Measurements from ENCODE around the gene DNAJC8.

The DNAJC8 gene

DNA sequence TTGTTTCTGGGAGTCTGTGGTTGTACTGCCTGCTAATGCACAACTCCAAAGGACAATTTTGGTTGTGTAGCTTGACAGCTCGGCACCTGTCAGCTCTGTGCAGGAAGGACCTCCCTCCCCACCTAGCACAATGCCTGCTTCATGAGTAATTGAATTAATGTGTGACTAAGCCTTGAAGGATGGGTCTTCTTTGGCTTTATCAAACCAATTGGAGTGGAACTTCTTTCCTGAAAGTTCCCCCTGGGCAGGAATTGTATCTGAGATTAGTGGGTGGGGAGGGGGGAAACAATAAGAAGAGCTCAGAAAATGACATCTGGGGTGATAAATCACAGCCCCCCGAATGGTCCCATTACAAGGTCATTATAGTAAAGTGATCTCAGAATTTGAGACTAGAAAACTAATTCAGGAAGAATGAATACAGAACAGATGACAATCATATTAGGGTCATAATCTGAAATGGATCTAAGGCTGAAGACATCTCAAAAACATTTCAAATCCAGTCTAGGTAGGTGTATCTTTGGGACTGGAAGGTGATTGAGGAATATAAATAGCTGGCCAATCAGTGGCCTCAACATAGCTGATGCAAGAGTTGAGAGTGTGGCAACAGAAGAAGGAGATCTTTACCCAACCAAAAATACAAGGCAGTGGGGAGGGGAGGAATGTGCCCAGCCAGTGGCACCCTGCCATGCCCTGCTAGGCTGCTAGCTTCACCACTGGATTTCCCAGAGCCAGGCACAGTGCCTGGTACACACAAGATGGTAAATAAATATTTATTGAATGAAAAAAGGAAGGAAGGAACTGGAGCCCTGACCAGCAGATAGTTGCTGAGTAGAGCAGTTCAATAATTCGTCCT, 16.4 kb upstream of the DNAJC8 start:
- DNase-seq, result peak; percentile 78

DNA sequence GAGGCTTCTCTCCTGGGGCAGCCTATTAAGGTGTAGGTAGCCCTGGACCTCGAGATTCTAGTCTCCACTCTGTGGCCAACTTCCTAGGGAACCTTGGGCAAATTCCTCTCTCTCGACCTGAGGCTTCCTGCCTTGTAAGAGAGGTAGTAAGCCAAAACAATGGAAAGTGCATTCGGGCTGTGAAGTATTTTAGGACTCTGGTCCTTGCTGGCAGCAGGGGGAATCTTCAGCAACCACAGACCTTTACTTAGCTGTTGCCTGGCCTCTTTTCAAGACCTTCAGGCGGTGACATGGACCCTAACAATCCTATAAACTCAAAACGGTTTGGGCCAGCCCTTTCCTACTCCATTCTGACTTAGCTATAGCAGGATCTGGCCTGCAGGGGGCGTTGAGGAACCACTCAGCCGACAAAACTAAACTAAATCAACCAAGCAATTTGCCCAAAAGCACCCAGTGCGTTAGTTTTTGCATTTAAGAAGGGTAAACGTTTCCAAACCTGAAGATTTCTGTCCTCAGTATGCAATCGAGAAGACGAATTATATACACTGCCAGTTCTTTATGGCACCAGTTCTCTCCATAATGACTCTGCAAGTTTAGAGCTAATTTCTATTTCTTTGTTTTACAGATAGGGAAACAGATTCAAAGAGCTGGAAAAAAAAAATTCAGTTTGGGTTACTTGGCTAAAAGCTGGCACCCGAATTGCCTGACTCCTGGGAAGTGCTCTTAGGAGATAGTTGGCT, 15.6 kb upstream of the DNAJC8 start:
- DNase-seq, result peak; percentile 78

DNA sequence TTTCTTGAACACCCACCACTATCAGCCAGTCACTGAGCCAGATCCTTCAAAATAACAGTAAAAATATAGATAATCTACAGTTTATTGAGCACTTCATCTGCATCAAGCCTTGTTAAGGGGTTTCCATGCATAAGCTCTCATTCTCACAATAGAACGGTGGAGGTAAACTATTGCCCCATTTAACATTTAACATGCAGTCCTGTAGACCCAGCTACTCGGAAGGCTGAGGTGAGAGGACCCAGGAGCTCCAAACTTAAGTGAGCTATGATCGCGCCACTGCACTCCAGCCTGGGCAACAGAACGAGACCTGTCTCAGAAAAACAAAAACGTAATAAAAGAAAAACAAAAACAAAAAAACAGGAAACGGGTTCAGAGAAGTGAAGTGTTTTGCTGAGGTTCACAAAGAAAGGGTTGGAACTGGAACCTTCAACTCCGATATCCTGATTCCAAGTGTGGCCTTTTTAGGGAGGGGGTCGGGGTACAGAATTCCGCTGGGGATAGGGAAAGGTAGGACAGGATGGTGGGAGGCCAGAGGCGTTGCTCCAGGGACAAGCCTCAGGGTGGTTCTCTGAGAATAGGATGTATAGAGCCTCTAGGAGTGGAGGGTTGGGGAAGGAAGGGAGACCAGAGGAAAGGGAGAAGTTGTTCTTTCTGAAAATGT, 14.9 kb upstream of the DNAJC8 start:
- no peak for DNase-seq

DNA sequence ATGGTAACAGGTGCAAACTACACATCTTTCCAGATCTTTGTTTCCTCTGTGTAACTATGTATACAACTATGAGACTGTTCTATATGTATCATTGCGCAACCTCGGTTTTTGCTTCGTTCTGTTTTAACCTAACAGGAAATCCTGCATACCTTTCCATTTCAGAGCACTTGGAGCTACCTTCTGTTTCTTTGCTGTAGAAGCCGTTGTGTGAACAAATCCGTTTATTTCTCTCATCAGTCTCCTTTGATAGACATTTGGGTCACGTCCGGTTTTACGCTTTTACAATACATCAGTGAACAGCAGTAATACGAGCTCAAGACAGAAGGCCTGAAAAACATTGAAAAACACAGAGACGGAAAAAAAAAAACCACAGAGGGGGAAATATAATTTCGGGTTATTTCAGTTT, 13.6 kb upstream of the DNAJC8 start:
- DNase-seq, result no peak

DNA sequence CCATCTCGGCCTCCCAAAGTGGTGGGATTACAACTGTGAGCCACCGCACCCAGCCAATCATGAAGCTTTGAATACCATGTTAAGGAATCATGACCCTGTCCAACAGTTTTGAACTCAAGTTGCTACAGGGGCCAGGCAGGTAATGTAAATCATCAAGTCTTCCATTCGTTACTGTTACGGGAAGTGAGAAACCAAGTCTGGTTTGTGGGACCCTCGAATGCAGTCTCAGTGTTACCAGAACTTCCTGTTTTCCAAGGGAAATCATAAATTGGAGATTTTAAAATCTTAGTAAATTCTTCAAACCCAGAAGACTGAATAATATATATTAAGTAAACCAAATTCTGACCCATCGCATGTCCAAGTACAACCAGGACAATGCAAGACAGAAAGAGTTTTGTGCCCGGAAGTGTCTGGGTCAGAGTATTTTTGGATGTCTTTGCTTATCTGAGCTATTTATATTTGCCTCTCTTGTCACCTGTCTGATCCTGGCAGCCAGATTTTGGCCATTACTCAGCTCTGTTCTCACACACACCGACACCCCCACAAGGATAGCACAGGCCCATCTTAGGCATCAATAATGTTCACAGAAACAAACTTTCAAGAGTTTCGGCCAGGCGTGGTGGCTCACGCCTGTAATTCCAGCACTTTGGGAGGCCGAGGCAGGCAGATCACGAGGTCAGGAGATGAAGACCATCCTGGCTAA, 11.9 kb upstream of the DNAJC8 start:
- DNase-seq, result no peak

DNA sequence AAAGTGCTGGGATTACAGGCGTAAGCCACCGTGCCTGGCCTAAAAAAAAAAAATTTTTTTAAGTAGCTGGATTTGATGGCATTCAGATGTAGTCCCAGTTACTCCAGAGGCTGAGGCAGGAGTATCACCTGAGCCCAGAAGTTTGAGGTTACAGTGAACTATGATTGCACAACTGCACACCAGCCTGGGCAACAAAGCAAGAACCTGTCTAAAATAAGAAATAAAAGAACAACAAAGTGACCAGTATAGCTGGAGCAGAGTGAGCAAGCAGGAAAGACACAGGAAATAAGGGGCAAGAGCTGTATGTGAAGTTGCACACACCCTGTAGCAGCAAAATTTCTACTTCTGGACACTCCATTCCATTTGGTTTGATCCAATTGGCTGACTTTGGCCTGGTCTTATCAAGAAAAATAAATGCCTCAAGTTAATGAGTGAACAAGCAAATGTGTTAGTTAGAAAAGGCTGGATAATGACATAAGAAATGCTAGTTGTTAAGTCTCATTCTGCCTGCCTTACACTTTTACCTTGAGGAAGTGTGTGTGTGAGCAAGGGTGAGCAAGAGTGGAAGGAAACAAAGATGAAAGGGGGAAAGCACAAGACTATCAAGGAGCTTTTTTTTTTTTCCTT, 11.0 kb upstream of the DNAJC8 start:
- no peak for DNase-seq

DNA sequence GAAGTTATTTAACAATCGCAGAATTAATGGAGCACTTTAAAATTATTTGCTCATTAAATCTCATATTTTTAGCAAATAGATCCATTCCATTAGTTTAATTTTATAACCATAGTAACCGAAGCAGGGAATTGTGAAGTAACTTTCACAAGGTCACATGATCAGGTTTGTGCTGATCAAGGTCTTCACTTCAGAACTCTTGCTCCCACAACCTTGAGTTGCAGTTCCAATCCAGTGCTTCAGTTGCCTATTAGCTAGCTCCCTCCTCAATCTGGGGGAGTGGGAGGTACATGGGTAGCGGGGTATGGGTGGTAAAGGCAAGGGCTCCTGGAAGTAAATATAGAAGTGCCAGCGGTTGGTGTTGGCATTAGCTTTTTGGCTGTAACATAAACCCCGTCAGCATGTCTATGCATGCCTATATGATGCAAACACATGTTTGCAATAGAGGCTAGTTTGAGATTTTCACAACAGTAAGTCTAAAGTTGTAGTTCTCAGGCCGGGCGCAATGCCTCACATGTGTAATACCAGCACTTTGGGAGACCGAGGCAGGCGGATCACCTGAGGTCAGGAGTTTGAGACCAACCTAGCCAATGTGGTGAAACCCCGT, 8.9 kb upstream of the DNAJC8 start:
- DNase-seq, result no peak

DNA sequence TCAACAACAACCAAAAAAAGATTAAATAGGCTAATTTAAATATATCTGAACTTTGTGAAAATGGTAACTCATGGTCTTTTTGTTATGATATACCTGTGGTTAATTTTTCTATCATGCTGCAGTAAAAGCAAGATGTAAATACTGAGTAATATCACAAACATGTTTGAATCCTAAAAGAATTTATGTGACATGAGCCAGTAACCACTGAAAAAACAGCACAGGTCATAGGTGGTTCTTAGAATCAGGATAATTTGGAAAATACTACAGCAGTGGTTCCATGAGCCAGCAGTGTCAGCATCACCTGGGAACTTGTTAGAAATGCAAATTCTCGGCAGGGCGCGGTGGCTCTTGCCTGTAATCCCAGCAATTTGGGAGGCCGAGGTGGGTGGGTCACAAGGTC, 7.2 kb upstream of the DNAJC8 start:
- DNase-seq, result no peak

DNA sequence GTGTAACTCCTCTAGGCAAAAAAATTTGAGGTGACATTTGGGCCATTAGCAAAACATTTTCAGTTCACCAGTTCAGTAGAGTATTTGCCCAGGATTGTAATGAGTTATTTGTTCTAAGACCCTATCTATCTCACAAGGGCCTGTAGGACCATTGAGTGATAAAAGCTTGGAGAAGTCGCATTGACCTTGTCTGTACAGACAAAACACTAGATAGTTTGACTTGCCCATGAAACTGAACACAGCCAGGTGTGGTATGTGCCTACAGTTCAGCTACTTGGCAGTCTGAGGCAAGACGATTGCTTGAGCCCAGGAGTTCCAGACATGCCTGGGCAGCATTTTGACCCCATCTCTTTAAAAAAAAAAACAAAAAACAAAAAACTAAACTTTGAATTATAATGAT, 6.2 kb upstream of the DNAJC8 start:
- DNase-seq, result no peak

DNA sequence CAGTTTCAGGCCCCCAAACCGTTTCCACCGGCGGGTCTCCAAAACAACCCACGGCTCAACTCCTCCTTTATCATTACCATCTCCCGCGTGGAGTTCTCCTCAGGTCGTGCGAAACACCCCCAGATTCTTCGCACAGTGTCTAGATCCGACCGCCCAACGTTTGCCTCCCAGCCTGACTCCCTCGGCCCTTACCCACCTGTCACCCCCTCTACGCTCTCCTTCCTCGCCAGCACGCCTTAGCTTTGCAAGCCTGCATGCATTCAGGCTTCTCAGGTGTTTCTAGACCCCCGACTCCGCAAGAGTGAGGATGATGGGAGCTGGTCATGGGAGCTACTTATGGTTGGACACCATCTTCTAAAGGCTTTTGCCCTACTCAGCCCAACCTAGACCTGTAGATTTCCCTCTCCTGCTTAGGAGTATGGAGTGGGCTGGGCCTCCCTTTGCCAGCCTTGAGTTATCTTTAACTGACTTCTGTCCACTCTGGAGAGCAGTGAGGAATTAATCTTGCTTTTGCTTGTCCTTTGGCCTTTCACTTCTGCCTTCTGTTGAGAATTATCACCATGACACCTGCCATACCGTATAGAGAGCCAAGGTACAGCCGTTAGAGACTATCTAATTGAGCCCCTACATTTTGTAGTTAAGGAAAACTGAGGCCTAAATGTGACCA, 4.0 kb upstream of the DNAJC8 start:
- DNase-seq, result no peak

DNA sequence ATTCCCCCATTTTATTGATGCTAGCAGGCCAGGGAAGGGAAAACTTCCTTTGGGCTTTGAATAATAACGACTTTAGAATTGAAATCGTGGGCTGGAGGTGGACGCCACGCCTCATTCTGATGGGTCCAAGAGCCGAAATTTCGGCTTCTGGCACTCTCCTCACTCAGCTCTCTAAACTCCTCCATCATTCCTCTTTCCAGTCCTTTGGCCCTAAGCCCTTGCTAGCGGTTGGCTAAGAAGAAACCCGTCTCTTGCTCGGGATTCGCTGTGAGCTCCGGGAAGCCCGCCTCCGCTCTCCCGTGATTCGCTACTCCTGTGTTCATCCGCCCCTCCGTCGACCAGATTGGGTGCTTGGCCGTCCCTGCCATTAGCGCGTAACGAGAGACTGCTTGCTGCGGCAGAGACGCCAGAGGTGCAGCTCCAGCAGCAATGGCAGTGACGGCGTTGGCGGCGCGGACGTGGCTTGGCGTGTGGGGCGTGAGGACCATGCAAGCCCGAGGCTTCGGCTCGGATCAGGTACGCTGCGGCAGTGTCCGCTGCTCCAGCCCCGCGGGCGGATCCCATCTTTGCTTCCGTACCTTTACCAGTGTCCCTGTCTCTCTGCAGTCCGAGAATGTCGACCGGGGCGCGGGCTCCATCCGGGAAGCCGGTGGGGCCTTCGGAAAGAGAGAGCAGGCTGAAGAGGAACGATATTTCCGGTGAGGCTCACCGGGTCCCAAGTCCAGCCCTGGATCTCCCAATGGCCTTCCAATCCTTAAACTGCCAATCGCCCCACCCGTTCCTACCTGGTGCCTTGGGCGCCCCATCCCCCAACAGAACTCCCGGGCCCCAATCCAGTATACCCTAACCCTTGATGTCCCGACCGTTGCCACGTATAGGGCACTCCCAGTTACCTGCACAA, 3.2 kb upstream of the DNAJC8 start, which contains the start of gene ATP5IF1:
Gene ATP5IF1 (plus strand): TSS at position 370 of the 901 bp plus-strand sequence. CDS start 60 bp downstream, at position 430.
- DNase-seq, result peak; percentile 97

DNA sequence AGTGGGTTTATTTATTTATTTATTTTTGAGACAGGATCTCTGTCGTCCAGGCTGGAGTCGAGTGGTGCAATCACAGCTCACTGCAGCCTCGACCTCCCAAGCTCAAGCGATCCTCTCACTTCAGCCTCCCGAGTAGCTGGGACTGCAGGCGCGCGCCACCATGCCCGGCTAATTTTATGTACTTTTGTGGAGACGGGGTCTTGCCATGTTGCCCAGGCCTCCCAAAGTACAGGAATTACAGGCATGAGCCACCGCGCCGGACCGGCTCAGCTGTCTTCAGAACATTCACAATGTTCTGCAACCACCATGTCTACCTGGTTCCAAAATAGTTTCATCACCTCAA, 406 bp upstream of the DNAJC8 start:
- DNase-seq, result no peak

DNA sequence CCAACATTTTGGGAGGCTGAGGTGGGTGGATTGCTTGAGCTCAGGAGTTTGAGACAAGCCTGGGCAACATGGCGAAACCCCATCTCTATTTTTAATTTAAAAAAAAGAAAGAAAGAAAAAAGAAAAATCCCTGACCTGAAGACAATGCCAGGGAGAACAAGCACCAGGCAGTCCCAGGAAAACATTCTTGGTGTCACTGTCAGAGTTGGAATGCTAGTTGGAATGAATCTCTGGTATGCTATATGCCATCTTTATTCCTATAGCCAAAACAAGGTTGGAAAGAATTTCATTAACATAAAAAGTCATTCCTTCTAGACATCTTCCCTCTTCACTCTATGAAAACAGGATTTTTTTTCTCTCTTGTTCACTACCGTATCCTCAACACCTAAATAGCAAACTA, 2.8 kb downstream of the DNAJC8 start:
- no peak for DNase-seq

DNA sequence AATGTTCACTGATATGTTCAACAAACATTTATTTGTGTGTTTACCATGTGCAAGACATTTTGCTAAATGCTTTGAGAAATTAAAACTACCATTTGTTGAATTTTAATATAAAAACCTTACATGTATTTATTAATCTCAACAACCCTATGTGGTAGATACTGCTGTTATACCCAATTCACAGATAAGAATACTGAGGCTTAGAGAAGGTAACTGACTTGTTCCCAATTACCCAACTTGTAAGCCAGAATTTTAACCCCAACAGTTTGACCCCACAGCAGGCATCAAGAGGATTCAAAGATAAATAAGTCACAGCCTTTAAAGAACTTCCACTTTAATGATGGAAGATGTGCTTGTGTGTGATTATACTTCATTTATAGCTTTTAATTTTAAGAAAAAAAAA, 3.7 kb downstream of the DNAJC8 start:
- DNase-seq, result no peak

DNA sequence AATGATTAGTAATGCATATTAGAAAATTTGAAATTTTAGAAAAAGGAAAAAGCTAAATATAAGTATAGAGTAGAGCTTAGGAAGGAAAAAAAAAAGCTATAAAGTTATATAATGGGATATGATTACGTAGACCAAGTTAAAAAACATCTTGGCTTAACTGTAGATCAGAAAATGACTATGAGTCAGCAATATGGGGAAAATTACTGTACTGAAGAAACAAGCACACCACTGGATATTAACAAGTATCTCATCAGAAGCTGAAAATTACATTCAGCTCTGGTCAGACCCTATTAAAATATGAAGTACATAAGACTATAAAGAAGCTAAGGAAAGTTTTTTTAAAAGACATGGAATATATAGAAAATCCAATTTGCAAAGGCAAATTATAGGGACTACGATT, 19.5 kb downstream of the DNAJC8 start:
- no peak for DNase-seq

DNA sequence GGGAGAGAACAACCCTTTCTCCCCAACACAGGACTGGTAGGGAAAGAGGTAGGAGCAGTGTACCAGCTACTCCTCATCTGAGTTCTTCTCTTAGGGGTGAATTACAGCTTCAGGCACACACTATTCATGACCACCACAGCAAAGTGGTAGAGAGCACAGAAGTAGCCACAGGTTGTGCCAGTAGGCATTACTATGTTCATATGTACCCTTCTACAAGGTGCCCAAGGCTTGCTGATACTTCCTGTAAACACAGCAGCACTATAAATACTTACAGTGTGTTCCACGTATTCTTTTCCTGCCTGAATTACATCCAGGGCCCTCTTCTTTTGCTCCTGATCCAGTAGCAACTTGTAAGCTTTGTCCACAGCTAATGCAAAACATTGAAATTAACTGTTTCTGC, 23.1 kb downstream of the DNAJC8 start:
- DNase-seq, result no peak

DNA sequence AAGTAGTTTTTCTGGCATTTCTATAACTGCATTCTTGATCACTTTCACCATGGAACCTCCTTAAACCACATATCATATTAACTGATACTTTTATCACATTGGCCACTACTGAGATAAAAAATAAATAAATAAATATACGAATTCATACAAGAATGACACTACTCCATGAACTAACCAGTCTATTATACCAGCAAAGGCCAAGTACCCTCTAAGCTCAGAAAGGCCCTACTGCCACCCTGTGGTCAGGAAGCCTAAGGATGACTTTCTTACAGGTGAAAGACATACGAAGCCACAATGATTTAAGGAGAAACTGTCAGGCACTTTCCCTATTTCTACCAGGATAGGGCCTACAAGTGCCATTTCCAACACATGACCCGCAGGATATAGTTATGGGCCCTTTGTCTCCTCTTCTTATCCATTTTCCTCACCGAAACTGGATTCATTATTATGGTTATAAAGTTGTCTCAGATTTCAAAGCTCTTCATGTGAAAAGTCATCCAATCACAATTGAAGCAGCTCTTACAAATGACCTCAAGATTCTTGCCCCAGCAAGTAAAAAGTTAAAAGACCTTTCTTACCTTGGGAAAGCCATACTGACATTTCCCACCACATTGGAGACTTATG, 23.9 kb downstream of the DNAJC8 start:
- peak; percentile 53 for DNase-seq

DNA sequence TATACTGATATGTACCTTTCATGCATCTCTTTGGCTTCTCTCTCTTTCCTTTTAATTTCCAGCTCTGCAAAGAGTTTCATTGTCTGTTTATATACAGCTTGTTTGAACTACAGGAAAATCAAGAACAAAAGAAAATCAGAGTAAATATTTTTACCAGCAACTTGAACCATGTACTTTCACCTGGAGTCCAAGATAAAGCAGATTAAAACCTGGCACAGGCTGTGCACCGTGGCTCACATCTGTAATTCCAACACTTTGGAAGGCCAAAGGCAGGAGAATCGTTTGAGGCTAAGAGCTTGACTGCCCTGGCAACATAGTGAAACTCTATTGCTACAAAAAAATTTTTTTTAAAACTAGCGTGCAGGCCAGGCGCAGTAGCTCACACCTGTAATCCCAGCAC, 27.6 kb downstream of the DNAJC8 start:
- no peak for DNase-seq

DNA sequence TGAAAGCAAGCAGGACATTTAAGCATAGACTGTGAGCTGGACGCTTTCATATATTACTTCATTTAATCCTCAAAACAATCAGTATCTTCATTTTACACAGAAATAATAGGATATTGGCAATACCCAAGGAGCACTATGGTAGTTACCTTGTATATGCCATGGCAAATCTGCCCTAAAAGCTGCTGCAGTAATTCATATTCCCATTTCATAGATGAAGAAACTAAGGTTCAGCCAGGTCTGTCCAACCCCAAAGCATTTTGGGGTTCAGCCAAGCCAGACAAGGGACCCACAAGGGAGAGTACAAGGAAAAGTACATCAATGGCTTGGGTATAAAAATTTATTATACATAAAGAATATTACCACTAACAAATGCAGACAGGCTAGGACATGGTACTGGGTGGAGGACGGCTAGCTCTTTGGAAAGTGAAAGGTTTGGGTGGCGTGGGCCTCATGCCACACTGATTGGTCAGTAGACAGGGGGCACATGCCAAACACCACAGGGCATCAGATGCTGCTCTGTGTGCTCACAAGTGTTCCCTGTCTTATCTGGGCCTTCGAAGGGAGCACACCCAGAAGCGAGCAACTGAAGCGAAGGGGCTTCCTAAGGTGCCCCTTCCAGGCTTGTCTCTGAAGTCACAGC, 32.5 kb downstream of the DNAJC8 start:
- no peak for DNase-seq

All from fibroblast of skin of right quadriceps (primary cell).